ENCODE data around the gene HTR3D. TPM values are rescaled to one million over a fixed set of nuclear protein-coding genes. Genes with fewer than 3 reads are reported as not detected.
A peak's percentile ranks its signal among the peaks of the same experiment; 100 is the strongest.

HTR3D gene, protein sequence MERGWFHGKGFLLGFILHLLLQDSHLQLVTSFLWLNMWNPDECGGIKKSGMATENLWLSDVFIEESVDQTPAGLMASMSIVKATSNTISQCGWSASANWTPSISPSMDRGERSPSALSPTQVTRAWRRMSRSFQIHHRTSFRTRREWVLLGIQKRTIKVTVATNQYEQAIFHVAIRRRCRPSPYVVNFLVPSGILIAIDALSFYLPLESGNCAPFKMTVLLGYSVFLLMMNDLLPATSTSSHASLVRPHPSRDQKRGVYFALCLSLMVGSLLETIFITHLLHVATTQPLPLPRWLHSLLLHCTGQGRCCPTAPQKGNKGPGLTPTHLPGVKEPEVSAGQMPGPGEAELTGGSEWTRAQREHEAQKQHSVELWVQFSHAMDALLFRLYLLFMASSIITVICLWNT
- total RNA-seq (2012; rRNA removed): not detected in 2 replicates
- polyA plus RNA-seq (2012; rRNA removed): not detected in 2 replicates
- not detected in 2 replicates for polyA plus RNA-seq (2012; cell fraction: cytosol; rRNA removed)
- not detected in 2 replicates for polyA plus RNA-seq (2012; cell fraction: nucleus; rRNA removed; ENCODE audit: low replicate concordance)
- not detected for Bru-seq, nascent RNA
- not detected for BruChase-seq, experiment 1, labeled RNA remaining after a 6-hour chase
- BruChase-seq, experiment 2, labeled RNA remaining after a 2-hour chase: percentile 9 among the genes with signal in this experiment
- long read RNA-seq: 0 reads

DNA sequence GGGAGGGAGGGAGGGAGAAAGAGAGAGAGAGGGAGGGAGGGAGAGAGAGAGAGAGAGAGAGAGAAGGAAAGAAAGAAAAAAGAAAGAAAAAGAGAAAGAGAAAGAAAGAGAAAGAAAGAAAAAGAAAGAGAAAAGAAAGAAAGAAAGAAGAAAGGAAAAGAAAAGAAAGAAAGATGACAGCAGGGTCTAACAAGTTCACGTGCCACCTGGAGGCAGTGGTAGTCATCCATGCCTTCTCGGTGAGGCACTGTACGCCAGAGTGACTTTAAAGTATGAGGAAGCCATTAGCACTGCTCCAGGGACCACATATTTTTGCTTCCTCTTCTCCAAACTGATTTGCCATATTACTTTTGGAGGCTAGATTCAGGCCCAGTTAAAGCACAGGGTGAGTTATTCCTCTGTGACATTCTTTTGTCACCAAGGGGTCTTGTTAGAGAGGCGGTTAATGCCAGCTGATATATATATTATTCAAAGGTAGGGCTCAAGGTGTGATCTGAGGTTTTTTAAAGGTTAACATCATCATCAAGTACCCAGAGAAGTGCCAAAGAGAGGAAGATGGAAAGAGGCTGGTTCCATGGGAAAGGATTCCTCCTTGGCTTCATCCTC lies at the start of gene HTR3D:
Gene HTR3D, plus strand, starts transcription at position 556 of the 606 bp plus-strand sequence. Its CDS starts 0 bp downstream, at position 556.
- 43% methylated on average over 3 of the region's 4 CpGs; no CpG with 5 or more reads in 1 of the 2 experiments for WGBS, 2 experiments (ENCODE audit: extremely low coverage in 2 of 2, insufficient read length in 1 of 2)
- Histone ChIP-seq H2BK5ac (ENCODE audit: low read depth, low read length, poor library complexity, severe bottlenecking) (no peak within 1 kb of the TSS), H3K23ac (ENCODE audit: low read depth, low read length) (no peak within 1 kb of the TSS), H2AK9ac (replicated peaks; ENCODE audit: low read depth, low read length, poor library complexity) (no peak within 1 kb of the TSS), H3K4me3 (ENCODE audit: insufficient read depth, low read depth, low read length) (no peak within 1 kb of the TSS), H4K5ac (ENCODE audit: low read depth, low read length) (no peak within 1 kb of the TSS), H3K9me3 (ENCODE audit: control insufficient read depth, insufficient read depth, low read length) (no peaks in the 10 kb centered on the region), H3K36me3 (ENCODE audit: control insufficient read depth, insufficient read depth, low read length) (no peaks in the 10 kb centered on the region), H2AK5ac (ENCODE audit: low read depth, low read length) (no peak within 1 kb of the TSS), H3K4me1 (ENCODE audit: control insufficient read depth, insufficient read depth, low read length) (no peaks in the 10 kb centered on the region), H4K91ac (ENCODE audit: insufficient read depth, low read depth, low read length) (no peak within 1 kb of the TSS), H3K4ac (ENCODE audit: low read depth, low read length) (no peak within 1 kb of the TSS), H3K27me3 (ENCODE audit: control insufficient read depth, insufficient read depth, low read length) (peaks cover 21% of the 10 kb centered on the region), H3K9ac (ENCODE audit: low read depth, low read length) (no peak within 1 kb of the TSS), H3K79me1 (ENCODE audit: low read depth in 1 of 2, low read length in 2 of 2) (no peaks in the 10 kb centered on the region), H3K27ac (ENCODE audit: insufficient read depth, low read length) (no peak within 1 kb of the TSS), H3K9me1 (ENCODE audit: insufficient read depth, low read length) (no peaks in the 10 kb centered on the region), H2BK120ac (ENCODE audit: low read depth, low read length) (no peak within 1 kb of the TSS), H3K18ac (ENCODE audit: low read depth, low read length) (no peak within 1 kb of the TSS), H2BK15ac (ENCODE audit: low read depth, low read length) (no peak within 1 kb of the TSS), H4K20me1 (ENCODE audit: insufficient read depth, low read length) (no peaks in the 10 kb centered on the region), H3K14ac (replicated peaks; ENCODE audit: low read depth, low read length) (no peak within 1 kb of the TSS), H2AFZ (replicated peaks; ENCODE audit: low read length, poor library complexity) (no peak within 1 kb of the TSS), H2BK20ac (ENCODE audit: low read depth, low read length) (no peak within 1 kb of the TSS), H3K4me2 (ENCODE audit: low read depth, low read length) (no peak within 1 kb of the TSS), H3K56ac (ENCODE audit: extremely low read depth, insufficient read depth, low read length) (no peak within 1 kb of the TSS), H4K8ac (ENCODE audit: low read depth in 2 of 2, low read length in 2 of 2) (no peak within 1 kb of the TSS)
- intact Hi-C loops (cut with micrococcal nuclease): no loop called here
- ATAC-seq (ENCODE audit: low read depth) (no peak), DNase-seq (no peak)
- in situ Hi-C loops (cut with MboI; ENCODE audit: low sequenced_read_pairs): no loop called here
- no TSS peak for BruUV-seq (replicated peaks)
- ChIA-PET CTCF (no interaction called here), POLR2A (ENCODE audit: unreplicated experiment) (no interaction called here)
- dilution Hi-C loops (cut with HindIII; ENCODE audit: low sequenced_read_pairs, unreplicated experiment): no loop called here
- TF ChIP-seq RFX5 (IDR thresholded peaks at IDR 0.05; ENCODE audit: low read depth, low read length): no peak
- TF ChIP-seq MAFK (IDR thresholded peaks at IDR 0.05; ENCODE audit: low read depth, low read length): no peak
- no peak for TF ChIP-seq POLR2A (IDR thresholded peaks at IDR 0.05; ENCODE audit: low read depth, low read length)
- TF ChIP-seq, protein P1, sequence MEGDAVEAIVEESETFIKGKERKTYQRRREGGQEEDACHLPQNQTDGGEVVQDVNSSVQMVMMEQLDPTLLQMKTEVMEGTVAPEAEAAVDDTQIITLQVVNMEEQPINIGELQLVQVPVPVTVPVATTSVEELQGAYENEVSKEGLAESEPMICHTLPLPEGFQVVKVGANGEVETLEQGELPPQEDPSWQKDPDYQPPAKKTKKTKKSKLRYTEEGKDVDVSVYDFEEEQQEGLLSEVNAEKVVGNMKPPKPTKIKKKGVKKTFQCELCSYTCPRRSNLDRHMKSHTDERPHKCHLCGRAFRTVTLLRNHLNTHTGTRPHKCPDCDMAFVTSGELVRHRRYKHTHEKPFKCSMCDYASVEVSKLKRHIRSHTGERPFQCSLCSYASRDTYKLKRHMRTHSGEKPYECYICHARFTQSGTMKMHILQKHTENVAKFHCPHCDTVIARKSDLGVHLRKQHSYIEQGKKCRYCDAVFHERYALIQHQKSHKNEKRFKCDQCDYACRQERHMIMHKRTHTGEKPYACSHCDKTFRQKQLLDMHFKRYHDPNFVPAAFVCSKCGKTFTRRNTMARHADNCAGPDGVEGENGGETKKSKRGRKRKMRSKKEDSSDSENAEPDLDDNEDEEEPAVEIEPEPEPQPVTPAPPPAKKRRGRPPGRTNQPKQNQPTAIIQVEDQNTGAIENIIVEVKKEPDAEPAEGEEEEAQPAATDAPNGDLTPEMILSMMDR (conservative IDR thresholded peaks at IDR 0.05; ENCODE audit: low read depth, low read length): no peak
- no peak for TF ChIP-seq MXI1 (IDR thresholded peaks at IDR 0.05; ENCODE audit: borderline replicate concordance, low read depth, low read length)
- TF ChIP-seq RCOR1 (IDR thresholded peaks at IDR 0.05; ENCODE audit: insufficient replicate concordance, low read length): no peak
- no peak for TF ChIP-seq SMC3 (IDR thresholded peaks at IDR 0.05; ENCODE audit: low read depth, low read length)
- TF ChIP-seq, protein P2, sequence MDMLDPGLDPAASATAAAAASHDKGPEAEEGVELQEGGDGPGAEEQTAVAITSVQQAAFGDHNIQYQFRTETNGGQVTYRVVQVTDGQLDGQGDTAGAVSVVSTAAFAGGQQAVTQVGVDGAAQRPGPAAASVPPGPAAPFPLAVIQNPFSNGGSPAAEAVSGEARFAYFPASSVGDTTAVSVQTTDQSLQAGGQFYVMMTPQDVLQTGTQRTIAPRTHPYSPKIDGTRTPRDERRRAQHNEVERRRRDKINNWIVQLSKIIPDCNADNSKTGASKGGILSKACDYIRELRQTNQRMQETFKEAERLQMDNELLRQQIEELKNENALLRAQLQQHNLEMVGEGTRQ (IDR thresholded peaks at IDR 0.05; ENCODE audit: low read depth, low read length): no peak
- TF ChIP-seq, protein P3, sequence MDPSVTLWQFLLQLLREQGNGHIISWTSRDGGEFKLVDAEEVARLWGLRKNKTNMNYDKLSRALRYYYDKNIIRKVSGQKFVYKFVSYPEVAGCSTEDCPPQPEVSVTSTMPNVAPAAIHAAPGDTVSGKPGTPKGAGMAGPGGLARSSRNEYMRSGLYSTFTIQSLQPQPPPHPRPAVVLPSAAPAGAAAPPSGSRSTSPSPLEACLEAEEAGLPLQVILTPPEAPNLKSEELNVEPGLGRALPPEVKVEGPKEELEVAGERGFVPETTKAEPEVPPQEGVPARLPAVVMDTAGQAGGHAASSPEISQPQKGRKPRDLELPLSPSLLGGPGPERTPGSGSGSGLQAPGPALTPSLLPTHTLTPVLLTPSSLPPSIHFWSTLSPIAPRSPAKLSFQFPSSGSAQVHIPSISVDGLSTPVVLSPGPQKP (IDR thresholded peaks at IDR 0.05; ENCODE audit: borderline replicate concordance, low read depth, low read length): no peak
- no peak for TF ChIP-seq MAZ (IDR thresholded peaks at IDR 0.05; ENCODE audit: borderline replicate concordance, low read depth, low read length)
- no peak for TF ChIP-seq CEBPB (IDR thresholded peaks at IDR 0.05; ENCODE audit: low read depth, low read length)
- TF ChIP-seq CHD1 (IDR thresholded peaks at IDR 0.05; ENCODE audit: low read depth, low read length): no peak
- TF ChIP-seq NFE2L2 (IDR thresholded peaks at IDR 0.05; ENCODE audit: low read depth, low read length): no peak
